SK-N-SH (cell line): ENCODE data around the gene PARP16. TPM values are rescaled to one million over a fixed set of nuclear protein-coding genes. Genes with fewer than 3 reads are reported as not detected.

ENCODE experiments used
- CTCF ChIA-PET: fragments of 300-600, 350-600 bp; formaldehyde crosslinking; extraction: SDS; loops from one replicate; lab custom pipeline; 2021; lab: Yijun Ruan, JAX
- POLR2A ChIA-PET: fragments of 350-600 bp; sonication (Branson Sonifier 250); formaldehyde crosslinking; extraction: SDS; loops from one replicate; lab custom pipeline; 2020; ENCODE audit warnings: antibody characterized with exemption, inconsistent platforms; lab: Yijun Ruan, JAX
- DNase-seq: peaks from one replicate; pipeline ENCODE4 v3.0.0; 2012
- H2AFZ ChIP-seq: fragments of 200-600 bp; sonication (generic); 2 replicates; pipeline ENCODE4 v1.8.1; 2016; ENCODE audit warnings: antibody characterized with exemption, mild to moderate bottlenecking, low read depth
- H3F3A ChIP-seq: fragments of 200-600 bp; sonication (generic); replicated peaks from 2 replicates; pipeline ENCODE3; 2016; ENCODE audit warnings: antibody characterized with exemption, mild to moderate bottlenecking; ENCODE audit not compliant: insufficient read depth
- H3K27ac ChIP-seq, 2 experiments: fragments of 200-500 bp in 1 of 2; fragments of 200-600 bp in 1 of 2; sonication (Bioruptor generic) in 1 of 2; sonication (generic), shearing (Covaris generic) in 1 of 2; 2 replicates each; pipeline versions ENCODE4 v1.5.1 to v1.6.1; 2014 to 2016; ENCODE audit warnings: low read depth in 2 of 2, inconsistent platforms in 1 of 2, low read length in 1 of 2, mild to moderate bottlenecking in 1 of 2, mixed read lengths in 1 of 2
- H3K27me3 ChIP-seq: fragments of 200-600 bp; sonication (generic), shearing (Covaris generic); 2 replicates; pipeline ENCODE4 v1.6.1; 2016; ENCODE audit warnings: mixed run types; ENCODE audit not compliant: insufficient read depth
- H3K36me3 ChIP-seq, 2 experiments: fragments of 200-500 bp in 1 of 2; fragments of 200-600 bp in 1 of 2; sonication (Bioruptor generic) in 1 of 2; sonication (generic) in 1 of 2; replicated peaks in 1 of 2; 2 replicates each; pipeline versions ENCODE3 to v1.5.1; 2014 to 2016; ENCODE audit warnings: low read length in 1 of 2, mild to moderate bottlenecking in 1 of 2; ENCODE audit not compliant: insufficient read depth in 2 of 2, control insufficient read depth in 1 of 2
- H3K4me1 ChIP-seq, 2 experiments: fragments of 200-500 bp in 1 of 2; fragments of 200-600 bp in 1 of 2; sonication (Bioruptor generic) in 1 of 2; sonication (generic), shearing (Covaris generic) in 1 of 2; 2 replicates each; pipeline versions ENCODE4 v1.5.1 to v1.6.1; 2014 to 2016; ENCODE audit warnings: low read depth in 1 of 2, low read length in 1 of 2, mixed run types in 1 of 2; ENCODE audit not compliant: insufficient read depth in 2 of 2, control insufficient read depth in 1 of 2
- H3K4me2 ChIP-seq: fragments of 200-600 bp; sonication (generic), shearing (Covaris generic); 2 replicates; pipeline ENCODE4 v1.6.1; 2017; ENCODE audit warnings: mixed run types
- H3K4me3 ChIP-seq, 2 experiments: fragments of 200-500 bp in 1 of 2; fragments of 200-600 bp in 1 of 2; sonication (Bioruptor generic) in 1 of 2; sonication (generic), shearing (Covaris generic) in 1 of 2; 2 replicates each; pipeline versions ENCODE4 v1.5.1 to v1.8.1; 2014 to 2016; ENCODE audit warnings: low read depth in 2 of 2, inconsistent platforms in 1 of 2, low read length in 1 of 2, mild to moderate bottlenecking in 1 of 2, mixed read lengths in 1 of 2, moderate library complexity in 1 of 2
- H3K79me2 ChIP-seq: fragments of 200-600 bp; sonication (generic); 2 replicates; pipeline ENCODE4 v1.8.1; 2017; ENCODE audit warnings: mild to moderate bottlenecking; ENCODE audit not compliant: insufficient read depth
- H3K9ac ChIP-seq: fragments of 200-600 bp; sonication (generic); 2 replicates; pipeline ENCODE4 v1.6.1; 2017; ENCODE audit warnings: mixed run types
- H3K9me2 ChIP-seq: fragments of 200-600 bp; sonication (generic); 2 replicates; pipeline ENCODE4 v1.6.1; 2017; ENCODE audit warnings: mixed run types
- H3K9me3 ChIP-seq: fragments of 200-600 bp; sonication (generic); 2 replicates; pipeline ENCODE4 v1.6.1; 2017; ENCODE audit warnings: mixed run types, mild to moderate bottlenecking, moderate library complexity
- H4K20me1 ChIP-seq: fragments of 200-600 bp; sonication (generic); 2 replicates; pipeline ENCODE4 v1.6.1; 2017; ENCODE audit warnings: mild to moderate bottlenecking, mixed run types; ENCODE audit not compliant: insufficient read depth
- CHD2 ChIP-seq: fragments of 150-350 bp; IDR thresholded peaks from 2 replicates; pipeline ENCODE4 v1.6.1; 2018; ENCODE audit warnings: low read length; ENCODE audit not compliant: partially characterized antibody
- EZH2phosphoT487 ChIP-seq: fragments of 200-600 bp; sonication (generic); IDR thresholded peaks from 2 replicates; pipeline ENCODE4 v1.6.1; 2017; ENCODE audit warnings: low read depth, mixed run types, mild to moderate bottlenecking, antibody characterized with exemption, moderate library complexity, borderline replicate concordance
- FOXJ3 ChIP-seq: sonication (generic); formaldehyde crosslinking; IDR thresholded peaks from 2 replicates; pipeline ENCODE4 v1.5.1; 2020; ENCODE audit warnings: mild to moderate bottlenecking, missing genetic modification reagents
- FOXM1 ChIP-seq: IDR thresholded peaks from 2 replicates; pipeline ENCODE4 v1.4.0; 2012; ENCODE audit warnings: low read depth, mild to moderate bottlenecking
- GABPA ChIP-seq: IDR thresholded peaks from 2 replicates; pipeline ENCODE4 v1.4.0; 2012; ENCODE audit warnings: low read depth, mild to moderate bottlenecking
- GATA2 ChIP-seq: sonication (generic); formaldehyde crosslinking; IDR thresholded peaks from 2 replicates; pipeline ENCODE4 v1.5.0; 2020; ENCODE audit warnings: mild to moderate bottlenecking, missing genetic modification reagents
- JUND ChIP-seq: IDR thresholded peaks from 2 replicates; pipeline ENCODE4 v1.4.0; 2012
- NRF1 ChIP-seq: IDR thresholded peaks from 2 replicates; pipeline ENCODE4 v1.6.1; 2012; ENCODE audit warnings: low read depth, mild to moderate bottlenecking, low read length
- POLR2AphosphoS5 ChIP-seq: IDR thresholded peaks from 2 replicates; pipeline ENCODE4 v1.6.1; 2012; ENCODE audit warnings: low read depth, low read length
- RCOR1 ChIP-seq: fragments of 150-350 bp; IDR thresholded peaks from 2 replicates; pipeline ENCODE4 v1.6.1; 2017; ENCODE audit warnings: antibody characterized with exemption, low read length
- SMC3 ChIP-seq: IDR thresholded peaks from 2 replicates; pipeline ENCODE4 v1.6.1; 2012; ENCODE audit warnings: low read depth, low read length, improper control_type of control experiment
- TAF1 ChIP-seq: IDR thresholded peaks from 2 replicates; pipeline ENCODE4 v1.6.1; 2012; ENCODE audit warnings: low read depth, mild to moderate bottlenecking, low read length, moderate library complexity, borderline replicate concordance
- TCF12 ChIP-seq: IDR thresholded peaks from 2 replicates; pipeline ENCODE4 v1.4.0; 2012
- WGBS: methylation state at CpG from one replicate; pipeline ENCODE4 v1.1.6; 2017; ENCODE audit warnings: low lambda C conversion rate; 5-methylcytosine and 5-hydroxymethylcytosine counted together
- polyA plus RNA-seq, 3 experiments: library from polyadenylated mRNA; depleted of rRNA; stranded (reverse); fragments of >200 nt; gene quantifications; 2 replicates each; pipeline ENCODE4 v1.2.3, GENCODE V29; 2012
- TF ChIP-seq, protein P1 (sequence below): IDR thresholded peaks from 2 replicates; pipeline ENCODE4 v1.4.0; 2012; ENCODE audit warnings: low read depth, borderline replicate concordance
- TF ChIP-seq, protein P2 (sequence below): IDR thresholded peaks from 2 replicates; pipeline ENCODE4 v1.4.0; 2012; ENCODE audit warnings: low read depth, borderline replicate concordance
- TF ChIP-seq, protein P3 (sequence below): IDR thresholded peaks from 2 replicates; pipeline ENCODE4; 2012
- TF ChIP-seq, protein P4 (sequence below): IDR thresholded peaks from 2 replicates; pipeline ENCODE4 v1.4.0; 2012; ENCODE audit warnings: low read depth
- TF ChIP-seq, protein P5 (sequence below): fragments of 150-350 bp; IDR thresholded peaks from 2 replicates; pipeline ENCODE4 v1.6.1; 2016; ENCODE audit warnings: mild to moderate bottlenecking, low read depth, low read length

Gene PARP16
- polyA plus RNA-seq, 1 of the 3 experiments (the other 2 are of a cell fraction): 6.3 TPM

DNA sequence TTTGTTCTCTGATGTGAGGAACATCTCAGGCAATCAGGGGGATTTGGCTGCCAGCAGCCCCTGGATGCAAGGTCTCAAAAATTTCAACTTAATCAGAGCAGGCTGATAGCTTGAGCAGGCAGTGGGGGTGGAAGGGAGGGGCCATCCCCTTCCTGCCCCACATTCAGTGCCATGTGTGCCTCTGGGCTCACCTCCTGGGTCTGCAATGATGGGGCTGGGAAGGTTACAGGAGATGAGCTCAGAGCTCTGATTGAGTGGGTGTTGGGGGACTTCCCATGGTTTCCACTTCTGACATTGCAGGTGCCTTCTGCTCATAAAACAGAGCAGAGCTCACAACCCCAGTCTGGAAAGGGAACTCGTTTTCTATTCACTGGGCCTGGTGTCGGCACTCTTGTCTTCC is 37.0 kb downstream of the PARP16 start:
- ChIA-PET CTCF (interaction anchor here (1.0 to 1.9 kb wide), 2 partner anchors 21 to 65 kb away, joined by 3 to 9 read pairs; partner anchors contain the start of gene CLPX), POLR2A (no interaction called here)
- 86% methylated on average over 2 of the region's 2 CpGs for WGBS
- Histone ChIP-seq H3K9me3 (no peaks in the 10 kb centered on the region), H3F3A (no peaks in the 10 kb centered on the region), H3K27me3 (no peaks in the 10 kb centered on the region), H2AFZ (no peak overlapping the region), H3K4me3 (no peak overlapping the region), H3K79me2 (no peaks in the 10 kb centered on the region), H3K9me2 (no peaks in the 10 kb centered on the region), H3K4me1 (peaks cover 0 to 2% of the 10 kb centered on the region in 2 experiments; a peak in 1 of 4 replicates), H3K36me3 (no peaks in the 10 kb centered on the region), H3K27ac (no peak overlapping the region), H3K4me2 (no peak overlapping the region), H3K9ac (no peak overlapping the region), H4K20me1 (no peaks in the 10 kb centered on the region)
- TF ChIP-seq GATA2 (no peak), FOXM1 (no peak), FOXJ3 (CRISPR knock-in tag) (no peak)
- TF ChIP-seq, protein P1, sequence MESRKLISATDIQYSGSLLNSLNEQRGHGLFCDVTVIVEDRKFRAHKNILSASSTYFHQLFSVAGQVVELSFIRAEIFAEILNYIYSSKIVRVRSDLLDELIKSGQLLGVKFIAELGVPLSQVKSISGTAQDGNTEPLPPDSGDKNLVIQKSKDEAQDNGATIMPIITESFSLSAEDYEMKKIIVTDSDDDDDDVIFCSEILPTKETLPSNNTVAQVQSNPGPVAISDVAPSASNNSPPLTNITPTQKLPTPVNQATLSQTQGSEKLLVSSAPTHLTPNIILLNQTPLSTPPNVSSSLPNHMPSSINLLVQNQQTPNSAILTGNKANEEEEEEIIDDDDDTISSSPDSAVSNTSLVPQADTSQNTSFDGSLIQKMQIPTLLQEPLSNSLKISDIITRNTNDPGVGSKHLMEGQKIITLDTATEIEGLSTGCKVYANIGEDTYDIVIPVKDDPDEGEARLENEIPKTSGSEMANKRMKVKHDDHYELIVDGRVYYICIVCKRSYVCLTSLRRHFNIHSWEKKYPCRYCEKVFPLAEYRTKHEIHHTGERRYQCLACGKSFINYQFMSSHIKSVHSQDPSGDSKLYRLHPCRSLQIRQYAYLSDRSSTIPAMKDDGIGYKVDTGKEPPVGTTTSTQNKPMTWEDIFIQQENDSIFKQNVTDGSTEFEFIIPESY: no peak
- DNase-seq: no peak

DNA sequence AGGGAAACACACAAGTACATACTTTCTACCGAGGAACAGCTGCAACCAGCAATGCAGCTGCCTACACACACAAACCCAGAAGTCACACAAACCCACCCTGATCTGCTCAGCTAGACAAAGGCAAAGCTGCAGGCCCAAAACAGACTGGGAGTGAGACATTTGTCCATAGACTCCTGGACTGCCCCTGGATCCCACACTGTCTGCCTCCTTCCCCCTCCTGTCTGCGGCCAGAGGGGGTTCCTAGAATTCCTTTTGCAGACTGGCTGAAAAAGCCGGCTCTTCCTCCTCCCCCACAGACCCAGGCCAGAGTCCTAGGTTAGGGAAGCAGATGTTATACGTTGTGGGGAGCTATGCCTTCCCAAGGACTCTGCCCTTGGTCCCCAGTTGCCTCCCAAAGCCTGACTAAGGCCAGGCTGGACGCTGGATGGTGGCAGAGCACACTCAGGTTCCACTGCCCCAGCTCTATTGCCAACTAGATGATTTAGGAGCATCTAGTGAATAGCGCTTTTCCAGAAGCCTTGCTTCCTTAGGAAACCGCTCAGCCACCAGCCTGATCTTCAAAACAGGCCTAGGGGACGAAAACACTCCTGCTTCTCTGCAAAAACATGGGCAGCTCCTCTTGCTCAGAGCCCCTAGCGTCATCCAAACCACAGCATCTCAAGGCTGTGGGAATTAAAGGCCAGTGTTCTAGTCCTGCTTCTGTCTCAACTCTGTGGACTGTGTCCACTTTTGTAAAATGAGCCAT is 38.0 kb downstream of the PARP16 start:
- no peaks in the 10 kb centered on the region; a peak in 1 of 4 replicates for H3K4me1 ChIP-seq
- H3K36me3 ChIP-seq: no peaks in the 10 kb centered on the region
- no peak overlapping the region for H3K4me3 ChIP-seq
- ChIA-PET POLR2A (no interaction called here), CTCF (interaction anchor here (1.0 to 1.9 kb wide), 2 partner anchors 22 to 64 kb away, joined by 3 to 9 read pairs; partner anchors contain the start of gene CLPX)
- no peaks in the 10 kb centered on the region for H3K27me3 ChIP-seq
- no peak overlapping the region for H3K9ac ChIP-seq
- no peak overlapping the region for H3K4me2 ChIP-seq
- no peak overlapping the region for H3K27ac ChIP-seq
- 80% methylated on average over 9 of the region's 9 CpGs for WGBS
- TF ChIP-seq GATA2 (no peak), TCF12 (no peak), CHD2 (no peak), TAF1 (no peak), SMC3 (no peak), NRF1 (no peak), POLR2AphosphoS5 (no peak), JUND (no peak), EZH2phosphoT487 (no peak), FOXM1 (no peak), FOXJ3 (CRISPR knock-in tag) (no peak), GABPA (no peak), RCOR1 (no peak)
- TF ChIP-seq, protein P2, sequence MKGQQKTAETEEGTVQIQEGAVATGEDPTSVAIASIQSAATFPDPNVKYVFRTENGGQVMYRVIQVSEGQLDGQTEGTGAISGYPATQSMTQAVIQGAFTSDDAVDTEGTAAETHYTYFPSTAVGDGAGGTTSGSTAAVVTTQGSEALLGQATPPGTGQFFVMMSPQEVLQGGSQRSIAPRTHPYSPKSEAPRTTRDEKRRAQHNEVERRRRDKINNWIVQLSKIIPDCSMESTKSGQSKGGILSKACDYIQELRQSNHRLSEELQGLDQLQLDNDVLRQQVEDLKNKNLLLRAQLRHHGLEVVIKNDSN: no peak
- TF ChIP-seq, protein P3, sequence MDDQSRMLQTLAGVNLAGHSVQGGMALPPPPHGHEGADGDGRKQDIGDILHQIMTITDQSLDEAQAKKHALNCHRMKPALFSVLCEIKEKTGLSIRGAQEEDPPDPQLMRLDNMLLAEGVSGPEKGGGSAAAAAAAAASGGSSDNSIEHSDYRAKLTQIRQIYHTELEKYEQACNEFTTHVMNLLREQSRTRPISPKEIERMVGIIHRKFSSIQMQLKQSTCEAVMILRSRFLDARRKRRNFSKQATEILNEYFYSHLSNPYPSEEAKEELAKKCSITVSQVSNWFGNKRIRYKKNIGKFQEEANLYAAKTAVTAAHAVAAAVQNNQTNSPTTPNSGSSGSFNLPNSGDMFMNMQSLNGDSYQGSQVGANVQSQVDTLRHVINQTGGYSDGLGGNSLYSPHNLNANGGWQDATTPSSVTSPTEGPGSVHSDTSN: no peak
- TF ChIP-seq, protein P4, sequence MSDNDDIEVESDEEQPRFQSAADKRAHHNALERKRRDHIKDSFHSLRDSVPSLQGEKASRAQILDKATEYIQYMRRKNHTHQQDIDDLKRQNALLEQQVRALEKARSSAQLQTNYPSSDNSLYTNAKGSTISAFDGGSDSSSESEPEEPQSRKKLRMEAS: no peak
- TF ChIP-seq, protein P5, sequence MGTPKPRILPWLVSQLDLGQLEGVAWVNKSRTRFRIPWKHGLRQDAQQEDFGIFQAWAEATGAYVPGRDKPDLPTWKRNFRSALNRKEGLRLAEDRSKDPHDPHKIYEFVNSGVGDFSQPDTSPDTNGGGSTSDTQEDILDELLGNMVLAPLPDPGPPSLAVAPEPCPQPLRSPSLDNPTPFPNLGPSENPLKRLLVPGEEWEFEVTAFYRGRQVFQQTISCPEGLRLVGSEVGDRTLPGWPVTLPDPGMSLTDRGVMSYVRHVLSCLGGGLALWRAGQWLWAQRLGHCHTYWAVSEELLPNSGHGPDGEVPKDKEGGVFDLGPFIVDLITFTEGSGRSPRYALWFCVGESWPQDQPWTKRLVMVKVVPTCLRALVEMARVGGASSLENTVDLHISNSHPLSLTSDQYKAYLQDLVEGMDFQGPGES: no peak
- TF ChIP-seq, protein P1: no peak
- H3K9me3 ChIP-seq: no peaks in the 10 kb centered on the region
- no peaks in the 10 kb centered on the region for H3K79me2 ChIP-seq
- no peaks in the 10 kb centered on the region for H4K20me1 ChIP-seq
- H3F3A ChIP-seq: no peaks in the 10 kb centered on the region
- no peak for DNase-seq
- no peaks in the 10 kb centered on the region for H3K9me2 ChIP-seq
- H2AFZ ChIP-seq: no peak overlapping the region
